Esophagus squamous epithelium (tissue), 4 donors: ENCODE data around the gene DPP4.

ENCODE experiments used
- POLR2A ChIP-seq, 4 donors: fragments of 450-650 bp; IDR thresholded peaks; one replicate each; pipeline ENCODE4 v1.6.1; 2017; ENCODE audit warnings: antibody characterized with exemption in 4 of 4, mild to moderate bottlenecking in 4 of 4, moderate library complexity in 3 of 4
- TF ChIP-seq, protein P1 (sequence below), 6 experiments: fragments of 450-650 bp in 4 of 6; fragments of 200-600 bp in 2 of 6; sonication (generic) in 2 of 6; IDR thresholded peaks; one replicate each; pipeline ENCODE4 v1.5.1; 2016 to 2019; ENCODE audit warnings: antibody characterized with exemption in 6 of 6, mild to moderate bottlenecking in 4 of 6, moderate library complexity in 4 of 6

DNA sequence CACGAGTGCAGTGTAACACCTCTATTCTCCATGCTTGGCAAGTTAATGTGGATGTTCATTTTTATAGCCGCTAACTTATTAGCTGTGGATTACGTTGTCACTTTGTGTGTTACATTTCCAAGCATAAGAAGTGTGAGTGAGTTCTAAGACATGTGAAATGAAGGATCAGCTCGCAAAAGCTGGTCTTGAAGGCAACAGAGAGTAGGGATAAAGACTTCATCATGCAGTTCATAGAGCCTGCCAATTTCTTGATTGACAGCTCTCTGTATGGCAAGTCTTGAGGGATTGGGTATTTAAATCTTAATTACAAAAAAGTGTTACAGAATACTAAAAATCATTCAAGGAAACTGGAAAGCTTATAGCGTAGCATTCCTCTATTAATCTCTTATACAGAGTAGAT is 25.8 kb upstream of the DPP4 start:
- TF ChIP-seq, protein P1, sequence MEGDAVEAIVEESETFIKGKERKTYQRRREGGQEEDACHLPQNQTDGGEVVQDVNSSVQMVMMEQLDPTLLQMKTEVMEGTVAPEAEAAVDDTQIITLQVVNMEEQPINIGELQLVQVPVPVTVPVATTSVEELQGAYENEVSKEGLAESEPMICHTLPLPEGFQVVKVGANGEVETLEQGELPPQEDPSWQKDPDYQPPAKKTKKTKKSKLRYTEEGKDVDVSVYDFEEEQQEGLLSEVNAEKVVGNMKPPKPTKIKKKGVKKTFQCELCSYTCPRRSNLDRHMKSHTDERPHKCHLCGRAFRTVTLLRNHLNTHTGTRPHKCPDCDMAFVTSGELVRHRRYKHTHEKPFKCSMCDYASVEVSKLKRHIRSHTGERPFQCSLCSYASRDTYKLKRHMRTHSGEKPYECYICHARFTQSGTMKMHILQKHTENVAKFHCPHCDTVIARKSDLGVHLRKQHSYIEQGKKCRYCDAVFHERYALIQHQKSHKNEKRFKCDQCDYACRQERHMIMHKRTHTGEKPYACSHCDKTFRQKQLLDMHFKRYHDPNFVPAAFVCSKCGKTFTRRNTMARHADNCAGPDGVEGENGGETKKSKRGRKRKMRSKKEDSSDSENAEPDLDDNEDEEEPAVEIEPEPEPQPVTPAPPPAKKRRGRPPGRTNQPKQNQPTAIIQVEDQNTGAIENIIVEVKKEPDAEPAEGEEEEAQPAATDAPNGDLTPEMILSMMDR (IDR thresholded peaks at IDR 0.05) = no peak
- no peak for TF ChIP-seq POLR2A (IDR thresholded peaks at IDR 0.05)
